Neural crest cell (in vitro differentiated cells): ENCODE results near the gene TAF6. TPM values are rescaled to one million over a fixed set of nuclear protein-coding genes. Genes with fewer than 3 reads are reported as not detected.

Source experiments
- DNase-seq: peaks from one replicate; pipeline ENCODE4 v3.0.0; 2021; ENCODE audit warnings: low read depth, mixed read lengths, low spot score
- H3K27ac Mint-ChIP-seq: one replicate; pipeline ENCODE4 v1.8.0; 2021; ENCODE audit warnings: mild to moderate bottlenecking, mixed read lengths; ENCODE audit not compliant: unreplicated experiment
- H3K27me3 Mint-ChIP-seq: 2 replicates; pipeline ENCODE4 v1.8.0; 2021; ENCODE audit warnings: low read depth, mild to moderate bottlenecking, mixed read lengths
- H3K36me3 Mint-ChIP-seq: 2 replicates; pipeline ENCODE4 v1.8.0; 2021; ENCODE audit warnings: low read depth, mild to moderate bottlenecking, mixed read lengths
- H3K4me1 Mint-ChIP-seq: 2 replicates; pipeline ENCODE4 v1.8.0; 2021; ENCODE audit warnings: mixed read lengths
- H3K4me3 Mint-ChIP-seq: one replicate; pipeline ENCODE4 v1.8.0; 2021; ENCODE audit warnings: mild to moderate bottlenecking, mixed read lengths
- H3K9me3 Mint-ChIP-seq: 2 replicates; pipeline ENCODE4 v1.8.0; 2021; ENCODE audit warnings: mixed read lengths
- CTCF ChIP-seq: fragments of 200-600 bp; sonication (generic); conservative IDR thresholded peaks from 2 replicates; pipeline ENCODE4 v1.5.0; 2021; ENCODE audit warnings: antibody characterized with exemption, mild to moderate bottlenecking
- total RNA-seq: library from RNA; stranded (reverse); gene quantifications from 2 replicates; pipeline ENCODE4 v1.2.1, GENCODE V29; 2021

Gene TAF6
- total RNA-seq, 1 donor from 2014 or later = 88.9 TPM

GRCh38 chr7:100074841-100075240 lies 44.3 kb downstream of the TAF6 start:
- Mint-ChIP-seq H3K4me3 (peak overlapping the region; percentile 2), H3K36me3 (peaks cover 84% of the 10 kb centered on the region), H3K27me3 (peaks cover 3% of the 10 kb centered on the region), H3K4me1 (peaks cover 18% of the 10 kb centered on the region), H3K27ac (no peak overlapping the region), H3K9me3 (peaks cover 25% of the 10 kb centered on the region)
- DNase-seq = no peak
- TF ChIP-seq CTCF = no peak

DNA sequence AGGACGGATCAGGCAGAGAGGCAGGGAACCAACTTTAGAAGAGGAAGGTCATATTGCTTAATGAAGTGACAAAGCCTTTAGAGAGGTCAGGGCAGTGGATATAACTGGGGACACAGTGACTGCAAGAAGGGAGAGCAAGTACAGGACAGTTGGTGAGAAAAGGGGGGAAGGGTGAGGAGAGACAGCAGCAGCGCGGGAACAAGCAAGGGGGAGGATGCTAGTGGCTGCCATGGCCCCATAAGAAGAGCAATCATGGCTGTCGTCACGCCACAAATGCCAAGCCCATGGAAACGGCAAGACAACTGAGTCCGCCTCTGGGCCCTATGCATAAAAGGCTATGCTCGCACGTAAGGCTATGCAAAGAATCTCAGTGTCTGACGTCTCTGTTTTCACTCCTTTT lies 46.7 kb downstream of the TAF6 start:
- Mint-ChIP-seq H3K27me3 (no peaks in the 10 kb centered on the region), H3K4me1 (peaks cover 4% of the 10 kb centered on the region), H3K9me3 (peaks cover 28% of the 10 kb centered on the region), H3K4me3 (peak overlapping the region; percentile 8), H3K36me3 (peaks cover 83% of the 10 kb centered on the region), H3K27ac (no peak overlapping the region)
- DNase-seq = no peak
- no peak for TF ChIP-seq CTCF

GRCh38 chr7:100071018-100071723 lies 48.0 kb downstream of the TAF6 start:
- Mint-ChIP-seq H3K4me1 (no peaks in the 10 kb centered on the region), H3K27ac (no peak overlapping the region), H3K4me3 (peak overlapping the region; percentile 22), H3K36me3 (peaks cover 75% of the 10 kb centered on the region), H3K27me3 (no peaks in the 10 kb centered on the region), H3K9me3 (peaks cover 25% of the 10 kb centered on the region)
- no peak for TF ChIP-seq CTCF
- DNase-seq = no peak

- peaks cover 25% of the 10 kb centered on the region for H3K9me3 Mint-ChIP-seq
- peaks cover 70% of the 10 kb centered on the region for H3K36me3 Mint-ChIP-seq
- no peaks in the 10 kb centered on the region for H3K27me3 Mint-ChIP-seq
- no peak for DNase-seq
- H3K4me1 Mint-ChIP-seq = peaks cover 5% of the 10 kb centered on the region
- H3K4me3 Mint-ChIP-seq = peak overlapping the region; percentile 23
- no peak for TF ChIP-seq CTCF
- H3K27ac Mint-ChIP-seq = no peak overlapping the region
Observed at GRCh38 chr7:100069991-100070390, 49.2 kb downstream of the TAF6 start.

- Mint-ChIP-seq H3K36me3 (peaks cover 53% of the 10 kb centered on the region), H3K27ac (no peak overlapping the region), H3K4me1 (peaks cover 5% of the 10 kb centered on the region), H3K4me3 (peak overlapping the region; percentile 38), H3K9me3 (peaks cover 14% of the 10 kb centered on the region), H3K27me3 (peaks cover 3% of the 10 kb centered on the region)
- TF ChIP-seq CTCF = no peak
- no peak for DNase-seq
Observed at GRCh38 chr7:100066953-100067352, 52.2 kb downstream of the TAF6 start.
